IMR-90 (cell line): ENCODE results near the gene DUS3L. TPM values are rescaled to one million over a fixed set of nuclear protein-coding genes. Genes with fewer than 3 reads are reported as not detected.

Source experiments
- ATAC-seq: fragments of 200-7000 bp; cut with Tn5 transposase; 2 replicates; pipeline ENCODE4 v1.9.1; 2020; ENCODE audit warnings: low read depth, mild to moderate bottlenecking, moderate library complexity
- BruUV-seq: library from RNA; stranded (reverse); fragments of 400-500 nt; replicated peaks from 2 replicates; lab custom pipeline; 2021; lab: Mats Ljungman, UMichigan
- CTCF ChIA-PET: fragments of 300-600 bp; formaldehyde crosslinking; extraction: SDS; loops from one replicate; lab custom pipeline; 2021; ENCODE audit warnings: antibody characterized with exemption; lab: Yijun Ruan, JAX
- POLR2A ChIA-PET: fragments of 300-600 bp; sonication (Branson Sonifier 250); formaldehyde crosslinking; loops from one replicate; lab custom pipeline; 2022; ENCODE audit warnings: antibody characterized with exemption; ENCODE audit not compliant: unreplicated experiment; lab: Charles Lee
- DNase-seq: peaks from one replicate; pipeline ENCODE4 v3.0.0; 2013
- H2AFZ ChIP-seq: replicated peaks from 2 replicates; pipeline ENCODE3; 2013; ENCODE audit warnings: low read length, mild to moderate bottlenecking; ENCODE audit not compliant: poor library complexity
- H2AK5ac ChIP-seq: 2 replicates; pipeline ENCODE4 v1.6.1; 2013; ENCODE audit warnings: low read depth, low read length, inconsistent platforms
- H2AK9ac ChIP-seq: replicated peaks from 2 replicates; pipeline ENCODE3; 2013; ENCODE audit warnings: mild to moderate bottlenecking, low read depth, low read length, moderate library complexity; ENCODE audit not compliant: poor library complexity
- H2BK120ac ChIP-seq: 2 replicates; pipeline ENCODE4 v1.6.1; 2013; ENCODE audit warnings: low read depth, low read length, inconsistent platforms
- H2BK15ac ChIP-seq: 3 replicates; pipeline ENCODE4 v1.6.1; 2013; ENCODE audit warnings: low read depth, low read length, inconsistent platforms
- H2BK20ac ChIP-seq: 2 replicates; pipeline ENCODE4 v1.6.1; 2013; ENCODE audit warnings: low read depth, mild to moderate bottlenecking, inconsistent platforms, low read length, moderate library complexity
- H2BK5ac ChIP-seq: 2 replicates; pipeline ENCODE4 v1.6.1; 2013; ENCODE audit warnings: mild to moderate bottlenecking, low read depth, low read length, inconsistent platforms; ENCODE audit not compliant: poor library complexity, severe bottlenecking
- H3K14ac ChIP-seq: replicated peaks from 2 replicates; pipeline ENCODE4 v1.6.1; 2013; ENCODE audit warnings: low read depth, low read length, inconsistent platforms
- H3K18ac ChIP-seq: 2 replicates; pipeline ENCODE4 v1.6.1; 2013; ENCODE audit warnings: low read depth, low read length, control low read depth
- H3K23ac ChIP-seq: 2 replicates; pipeline ENCODE4 v1.6.1; 2013; ENCODE audit warnings: low read depth, low read length, inconsistent platforms
- H3K27ac ChIP-seq: 2 replicates; pipeline ENCODE4 v1.5.1; 2013; ENCODE audit warnings: mild to moderate bottlenecking, control low read depth, low read length; ENCODE audit not compliant: insufficient read depth
- H3K27me3 ChIP-seq: 2 replicates; pipeline ENCODE4 v1.6.1; 2013; ENCODE audit warnings: low read length; ENCODE audit not compliant: control insufficient read depth, insufficient read depth
- H3K36me3 ChIP-seq: 2 replicates; pipeline ENCODE4 v1.6.1; 2013; ENCODE audit warnings: low read length, mixed read lengths; ENCODE audit not compliant: control insufficient read depth, insufficient read depth
- H3K4ac ChIP-seq: 2 replicates; pipeline ENCODE4 v1.6.1; 2013; ENCODE audit warnings: low read depth, low read length, inconsistent platforms
- H3K4me1 ChIP-seq: 2 replicates; pipeline ENCODE4 v1.6.1; 2013; ENCODE audit warnings: low read length, mixed read lengths; ENCODE audit not compliant: control insufficient read depth, insufficient read depth
- H3K4me2 ChIP-seq: 2 replicates; pipeline ENCODE4 v1.6.1; 2013; ENCODE audit warnings: low read depth, mild to moderate bottlenecking, control low read depth, low read length, moderate library complexity
- H3K4me3 ChIP-seq: 2 replicates; pipeline ENCODE4 v1.5.1; 2013; ENCODE audit warnings: low read depth, mild to moderate bottlenecking, control low read depth, low read length, moderate library complexity; ENCODE audit not compliant: insufficient read depth
- H3K56ac ChIP-seq: 2 replicates; pipeline ENCODE4 v1.6.1; 2013; ENCODE audit warnings: low read length, inconsistent platforms; ENCODE audit not compliant: insufficient read depth; ENCODE audit errors: extremely low read depth
- H3K79me1 ChIP-seq, 2 experiments: 2 replicates each; pipeline ENCODE4 v1.6.1; 2013; ENCODE audit warnings: low read length in 2 of 2, inconsistent platforms in 1 of 2, low read depth in 1 of 2
- H3K9ac ChIP-seq: 2 replicates; pipeline ENCODE4 v1.6.1; 2013; ENCODE audit warnings: low read depth, low read length, control low read depth
- H3K9me1 ChIP-seq: 2 replicates; pipeline ENCODE4 v1.6.1; 2013; ENCODE audit warnings: low read length, inconsistent platforms; ENCODE audit not compliant: insufficient read depth
- H3K9me3 ChIP-seq: 2 replicates; pipeline ENCODE4 v1.6.1; 2013; ENCODE audit warnings: low read length; ENCODE audit not compliant: control insufficient read depth, insufficient read depth
- H4K20me1 ChIP-seq: 2 replicates; pipeline ENCODE4 v1.6.1; 2013; ENCODE audit warnings: low read length, inconsistent platforms; ENCODE audit not compliant: insufficient read depth
- H4K5ac ChIP-seq: 2 replicates; pipeline ENCODE4 v1.6.1; 2013; ENCODE audit warnings: mild to moderate bottlenecking, low read depth, low read length, control low read depth
- H4K8ac ChIP-seq, 2 experiments: 2 replicates each; pipeline ENCODE4 v1.6.1; 2013; ENCODE audit warnings: low read depth in 2 of 2, low read length in 2 of 2, control low read depth in 1 of 2, inconsistent platforms in 1 of 2
- H4K91ac ChIP-seq: 2 replicates; pipeline ENCODE4 v1.6.1; 2013; ENCODE audit warnings: low read depth, low read length, inconsistent platforms; ENCODE audit not compliant: insufficient read depth
- BHLHE40 ChIP-seq: fragments of 150-350 bp; IDR thresholded peaks from 2 replicates; pipeline ENCODE4 v1.6.1; 2016; ENCODE audit warnings: mild to moderate bottlenecking, low read depth, low read length
- CEBPB ChIP-seq: IDR thresholded peaks from 2 replicates; pipeline ENCODE4 v1.6.1; 2012; ENCODE audit warnings: low read depth, low read length, improper control_type of control experiment
- CHD1 ChIP-seq: IDR thresholded peaks from 2 replicates; pipeline ENCODE4 v1.6.1; 2012; ENCODE audit warnings: low read depth, low read length, improper control_type of control experiment
- ELK1 ChIP-seq: fragments of 150-350 bp; IDR thresholded peaks from 2 replicates; pipeline ENCODE4 v1.6.1; 2016; ENCODE audit warnings: low read depth, mild to moderate bottlenecking, low read length, moderate library complexity, borderline replicate concordance
- FOS ChIP-seq: fragments of 150-350 bp; IDR thresholded peaks from 2 replicates; pipeline ENCODE4 v1.6.1; 2016; ENCODE audit warnings: low read depth, low read length
- MAFK ChIP-seq: IDR thresholded peaks from 2 replicates; pipeline ENCODE4 v1.6.1; 2012; ENCODE audit warnings: low read depth, low read length, improper control_type of control experiment
- MAZ ChIP-seq: IDR thresholded peaks from 2 replicates; pipeline ENCODE4 v1.6.1; 2012; ENCODE audit warnings: low read depth, mild to moderate bottlenecking, low read length, improper control_type of control experiment, moderate library complexity, borderline replicate concordance
- MXI1 ChIP-seq: IDR thresholded peaks from 2 replicates; pipeline ENCODE4 v1.6.1; 2012; ENCODE audit warnings: low read depth, mild to moderate bottlenecking, low read length, moderate library complexity, borderline replicate concordance
- NFE2L2 ChIP-seq: fragments of 150-350 bp; IDR thresholded peaks from 2 replicates; pipeline ENCODE4 v1.6.1; 2016; ENCODE audit warnings: low read depth, mild to moderate bottlenecking, low read length
- POLR2A ChIP-seq: IDR thresholded peaks from 2 replicates; pipeline ENCODE4 v1.6.1; 2012; ENCODE audit warnings: mild to moderate bottlenecking, low read depth, low read length
- RAD21 ChIP-seq: IDR thresholded peaks from 2 replicates; pipeline ENCODE4 v1.6.1; 2012; ENCODE audit warnings: low read length, improper control_type of control experiment
- RCOR1 ChIP-seq: IDR thresholded peaks from 2 replicates; pipeline ENCODE4 v1.6.1; 2012; ENCODE audit warnings: mild to moderate bottlenecking, low read length, improper control_type of control experiment; ENCODE audit not compliant: insufficient replicate concordance
- RFX5 ChIP-seq: IDR thresholded peaks from 2 replicates; pipeline ENCODE4 v1.8.0; 2012; ENCODE audit warnings: low read depth, mild to moderate bottlenecking, low read length, moderate library complexity
- SMC3 ChIP-seq: fragments of 150-350 bp; IDR thresholded peaks from 2 replicates; pipeline ENCODE4 v1.6.1; 2016; ENCODE audit warnings: low read depth, mild to moderate bottlenecking, antibody characterized with exemption, low read length, moderate library complexity
- WGBS, 2 experiments: methylation state at CpG; one replicate each; pipeline versions ENCODE4 v1.1.5 to v1.1.7; 2013; ENCODE audit warnings: missing lambda C conversion rate in 2 of 2; ENCODE audit not compliant: insufficient read length in 1 of 2; ENCODE audit errors: extremely low coverage in 2 of 2; 5-methylcytosine and 5-hydroxymethylcytosine counted together
- dilution Hi-C: fragments of 300-500 bp; cut with HindIII; formaldehyde crosslinking; loops from one replicate; pipeline ENCODE4 v1.14.3; 2018; ENCODE audit warnings: low sequenced_read_pairs; ENCODE audit not compliant: unreplicated experiment
- in situ Hi-C: fragments of 300-500 bp; cut with MboI; formaldehyde crosslinking; loops from 3 replicates; pipeline ENCODE4 v1.14.3; 2019; ENCODE audit warnings: low sequenced_read_pairs, inconsistent platforms, mixed read lengths
- intact Hi-C: fragments of 100-400 bp; cut with micrococcal nuclease; formaldehyde crosslinking; loops from 2 replicates; pipeline ENCODE4 v1.10.0; 2022
- polyA plus RNA-seq, 3 experiments: library from polyadenylated mRNA; depleted of rRNA; stranded (reverse); fragments of >200 nt; gene quantifications; 2 replicates each; pipeline ENCODE4 v1.2.3, GENCODE V29; 2012; ENCODE audit warnings: low replicate concordance in 1 of 3
- total RNA-seq: library from RNA; depleted of rRNA; stranded (reverse); fragments of >200 nt; gene quantifications from 2 replicates; pipeline ENCODE4 v1.2.3, GENCODE V29; 2012
- TF ChIP-seq, protein P1 (sequence below): fragments of 150-350 bp; IDR thresholded peaks from 2 replicates; pipeline ENCODE4 v1.6.1; 2017; ENCODE audit warnings: mild to moderate bottlenecking, antibody characterized with exemption, low read length, low read depth
- TF ChIP-seq, protein P2 (sequence below): conservative IDR thresholded peaks from 2 replicates; pipeline ENCODE4 v1.5.1; 2012; ENCODE audit warnings: mild to moderate bottlenecking, low read depth, low read length, improper control_type of control experiment

Gene DUS3L
- total and polyA plus RNA-seq, 2 of the 4 experiments (the other 2 are of a cell fraction), result 12.4 to 21.3 TPM

DNA sequence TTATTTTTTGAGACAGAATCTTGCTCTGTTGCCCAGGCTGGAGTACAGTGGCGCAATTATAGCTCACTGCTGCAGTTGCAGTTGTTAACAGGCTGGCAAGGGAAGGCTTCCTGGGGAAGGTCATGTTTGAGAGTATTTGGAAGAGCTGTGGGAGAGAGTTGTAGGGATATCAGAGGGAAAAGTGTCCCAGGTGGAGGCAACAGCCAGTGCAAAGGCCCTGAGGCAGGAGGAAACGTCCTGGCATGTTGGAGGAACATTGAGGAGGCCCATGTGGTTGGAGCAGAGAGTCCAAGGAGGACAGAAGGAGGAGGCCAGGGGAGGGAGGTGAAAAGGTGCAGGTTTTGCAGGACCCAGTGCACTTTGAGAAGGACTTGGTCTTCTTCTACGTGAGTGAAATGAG, 2.2 kb upstream of the DUS3L start:
- peaks cover 3% of the 10 kb centered on the region; the same call in 1 of the 2 replicates for H3K27me3 ChIP-seq
- H3K4me1 ChIP-seq, result 0 out of 2 replicates have a peak, but pooled peaks cover 2% of the 10 kb centered on the region
- no TSS peak for BruUV-seq
- no peak overlapping the region for H3K9ac ChIP-seq
- no peak overlapping the region for H3K27ac ChIP-seq
- peaks cover 7% of the 10 kb centered on the region; the same call in 1 of the 2 replicates for H4K20me1 ChIP-seq
- H3K14ac ChIP-seq, result no peak overlapping the region
- H3K56ac ChIP-seq, result no peak overlapping the region
- DNase-seq, result no peak
- TF ChIP-seq FOS (no peak), MXI1 (no peak), RAD21 (no peak), SMC3 (no peak), ELK1 (no peak), CHD1 (no peak), NFE2L2 (no peak), MAZ (no peak), MAFK (no peak), POLR2A (no peak), RFX5 (no peak), RCOR1 (no peak), BHLHE40 (no peak), CEBPB (no peak)
- TF ChIP-seq, protein P1, sequence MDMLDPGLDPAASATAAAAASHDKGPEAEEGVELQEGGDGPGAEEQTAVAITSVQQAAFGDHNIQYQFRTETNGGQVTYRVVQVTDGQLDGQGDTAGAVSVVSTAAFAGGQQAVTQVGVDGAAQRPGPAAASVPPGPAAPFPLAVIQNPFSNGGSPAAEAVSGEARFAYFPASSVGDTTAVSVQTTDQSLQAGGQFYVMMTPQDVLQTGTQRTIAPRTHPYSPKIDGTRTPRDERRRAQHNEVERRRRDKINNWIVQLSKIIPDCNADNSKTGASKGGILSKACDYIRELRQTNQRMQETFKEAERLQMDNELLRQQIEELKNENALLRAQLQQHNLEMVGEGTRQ, result no peak
- TF ChIP-seq, protein P2, sequence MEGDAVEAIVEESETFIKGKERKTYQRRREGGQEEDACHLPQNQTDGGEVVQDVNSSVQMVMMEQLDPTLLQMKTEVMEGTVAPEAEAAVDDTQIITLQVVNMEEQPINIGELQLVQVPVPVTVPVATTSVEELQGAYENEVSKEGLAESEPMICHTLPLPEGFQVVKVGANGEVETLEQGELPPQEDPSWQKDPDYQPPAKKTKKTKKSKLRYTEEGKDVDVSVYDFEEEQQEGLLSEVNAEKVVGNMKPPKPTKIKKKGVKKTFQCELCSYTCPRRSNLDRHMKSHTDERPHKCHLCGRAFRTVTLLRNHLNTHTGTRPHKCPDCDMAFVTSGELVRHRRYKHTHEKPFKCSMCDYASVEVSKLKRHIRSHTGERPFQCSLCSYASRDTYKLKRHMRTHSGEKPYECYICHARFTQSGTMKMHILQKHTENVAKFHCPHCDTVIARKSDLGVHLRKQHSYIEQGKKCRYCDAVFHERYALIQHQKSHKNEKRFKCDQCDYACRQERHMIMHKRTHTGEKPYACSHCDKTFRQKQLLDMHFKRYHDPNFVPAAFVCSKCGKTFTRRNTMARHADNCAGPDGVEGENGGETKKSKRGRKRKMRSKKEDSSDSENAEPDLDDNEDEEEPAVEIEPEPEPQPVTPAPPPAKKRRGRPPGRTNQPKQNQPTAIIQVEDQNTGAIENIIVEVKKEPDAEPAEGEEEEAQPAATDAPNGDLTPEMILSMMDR, result no peak
- no peak overlapping the region for H4K91ac ChIP-seq
- no peak overlapping the region for H2BK15ac ChIP-seq
- no peak overlapping the region for H2BK20ac ChIP-seq
- in situ Hi-C loops, result no loop called here
- H3K23ac ChIP-seq, result no peak overlapping the region
- no peak overlapping the region for H2BK120ac ChIP-seq
- no peak overlapping the region for H4K5ac ChIP-seq
- intact Hi-C loops, result loop anchor here (10.0 kb wide), 1 partner anchor 662 kb away; the partner anchor contains the start of gene SLC25A23
- no peak overlapping the region for H3K4ac ChIP-seq
- H3K79me1 ChIP-seq, result peaks cover 0 to 11% of the 10 kb centered on the region in 2 experiments; a peak in 2 of 4 replicates
- H3K4me2 ChIP-seq, result no peak overlapping the region
- H3K9me3 ChIP-seq, result no peaks in the 10 kb centered on the region
- no peak overlapping the region for H3K4me3 ChIP-seq
- no peak overlapping the region for H2BK5ac ChIP-seq
- H3K36me3 ChIP-seq, result peaks cover 12% of the 10 kb centered on the region
- WGBS, 2 experiments, result 100% methylated on average over 1 of the region's 3 CpGs; no CpG with 5 or more reads in 1 of the 2 experiments
- ChIA-PET CTCF (no interaction called here), POLR2A (no interaction called here)
- dilution Hi-C loops, result no loop called here
- no peak overlapping the region for H4K8ac ChIP-seq
- ATAC-seq, result no peak
- H2AFZ ChIP-seq, result no peak overlapping the region
- H2AK5ac ChIP-seq, result no peak overlapping the region
- H3K9me1 ChIP-seq, result 0 out of 2 replicates have a peak, but pooled peaks cover 3% of the 10 kb centered on the region
- H3K18ac ChIP-seq, result no peak overlapping the region
- no peak overlapping the region for H2AK9ac ChIP-seq
